Stimulated activated CD8-positive, alpha-beta memory T cell treated with anti-CD3 and anti-CD28 coated beads, Interleukin-15, amount 100 ng/mL, for 4 hours (primary cell): ENCODE data around the gene TEKT4.
"Not testable (repeated sequence)": the region's sequence is repeated elsewhere in the genome, so short reads cannot be mapped to it uniquely, and the experiment has no call there.

ENCODE experiments used
- DNase-seq, 2 donors: peaks; one replicate each; pipeline ENCODE4 v3.0.0-alpha.2; 2020; ENCODE audit warnings: low read depth in 2 of 2

The TEKT4 gene

DNA sequence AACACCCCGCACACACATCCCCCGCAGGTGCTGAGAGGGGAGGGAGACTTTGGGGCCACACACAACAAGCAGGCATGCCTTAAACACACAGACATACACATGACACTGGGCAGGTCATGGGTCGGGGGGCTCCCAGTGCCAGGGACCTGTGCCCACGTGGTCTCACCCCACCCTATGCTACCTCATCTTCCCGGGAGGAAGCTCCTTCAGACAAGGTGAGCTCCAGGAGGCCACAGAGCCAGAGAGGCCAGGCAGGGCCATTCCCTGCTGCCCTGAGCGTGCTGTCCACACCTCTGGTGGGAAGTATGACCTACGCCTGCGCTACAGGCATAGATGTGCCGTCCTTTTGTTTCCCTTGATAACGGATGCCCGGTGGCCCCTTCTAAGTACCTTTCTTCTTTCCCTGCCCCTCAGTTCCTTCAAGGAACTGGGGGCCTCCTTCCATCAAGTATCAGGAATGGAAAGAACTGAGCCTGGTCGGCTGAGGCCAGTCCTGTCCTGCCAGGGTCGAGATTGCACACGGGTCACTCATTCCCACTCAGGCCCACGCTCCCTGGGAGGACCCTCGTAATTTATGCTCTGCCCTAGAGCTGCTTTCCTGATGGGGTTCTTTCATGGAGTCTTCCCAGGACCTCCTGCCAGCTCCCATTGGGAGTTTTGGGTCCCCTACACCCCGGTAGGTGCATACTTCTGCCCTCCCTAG is 4.7 kb downstream of the TEKT4 start:
- no peak for DNase-seq

- DNase-seq = no peak
These were observed 5.3 kb downstream of the TEKT4 start for GRCh38 chr2:94876523-94876863.

DNA sequence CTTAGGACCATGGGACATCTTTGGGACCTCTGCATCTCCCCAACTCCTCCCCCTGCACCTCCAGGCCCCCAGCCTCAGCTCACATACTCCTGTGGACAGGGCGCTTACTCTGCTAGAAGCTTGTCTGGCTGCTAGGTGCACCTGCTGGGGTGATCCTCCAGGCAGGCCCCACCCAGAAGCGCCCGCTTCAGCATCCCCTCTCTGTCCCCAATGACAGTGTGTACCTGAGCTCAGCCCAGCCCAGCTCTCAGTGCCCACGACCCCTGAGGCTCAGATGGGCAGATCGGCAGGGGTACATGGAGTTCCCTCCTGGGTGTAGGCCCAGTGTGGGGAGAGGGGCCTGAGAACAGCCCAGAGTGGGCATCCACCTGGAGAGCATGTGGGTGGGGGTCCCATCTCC is 5.9 kb downstream of the TEKT4 start:
- DNase-seq = no peak

DNA sequence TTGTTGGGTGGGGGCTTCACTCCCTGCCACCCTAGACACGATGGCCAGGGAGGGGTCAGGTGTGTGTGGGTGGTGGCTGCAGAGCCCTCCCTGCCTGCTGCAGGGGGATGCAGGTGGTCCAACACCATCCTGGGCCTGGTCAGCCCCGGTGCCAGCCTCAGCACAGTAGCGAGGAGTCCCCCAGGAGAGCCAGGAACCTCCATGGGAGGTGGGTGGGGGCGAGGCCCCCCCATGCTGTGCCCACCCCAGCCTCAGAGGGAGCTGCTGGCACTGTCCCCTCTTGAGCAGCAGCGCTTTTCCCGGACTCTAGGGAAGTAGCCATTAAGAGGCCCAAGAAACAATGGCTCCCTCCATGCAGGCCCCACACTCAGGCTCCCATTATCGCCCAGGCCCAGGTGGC is 7.3 kb downstream of the TEKT4 start:
- DNase-seq = not testable (repeated sequence)

DNA sequence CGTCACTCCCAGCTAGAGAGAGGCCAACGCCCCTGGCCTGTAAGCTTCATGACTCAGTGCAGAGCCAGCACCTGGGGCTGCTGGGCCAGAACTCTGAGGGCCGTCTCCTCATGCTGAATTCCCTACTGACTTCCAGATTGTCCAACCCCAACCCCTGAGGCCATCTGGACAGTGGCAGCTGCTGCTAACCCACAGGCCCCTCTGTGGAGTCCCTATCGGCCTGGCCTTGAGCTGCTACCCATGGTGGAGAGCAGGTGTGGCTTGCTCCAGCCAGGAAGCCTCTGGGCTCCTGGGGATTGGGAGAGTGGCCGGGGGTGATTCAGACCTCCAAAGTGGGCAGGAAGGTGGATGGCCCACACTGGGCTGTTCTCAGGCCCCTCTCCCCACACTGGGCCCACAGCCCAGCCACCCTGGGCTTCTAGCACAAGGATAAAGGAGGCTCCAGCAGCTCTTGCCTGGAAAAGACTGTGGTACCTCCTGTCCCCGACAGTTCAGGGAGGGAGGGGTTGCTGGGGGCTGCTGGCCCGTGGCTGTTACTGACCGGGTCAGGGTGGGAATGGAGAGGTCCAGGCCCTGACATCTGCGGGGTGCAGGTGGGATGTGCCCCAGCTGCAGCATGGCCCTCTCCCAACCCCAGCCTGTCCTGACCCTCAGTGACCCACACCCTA is 8.2 kb downstream of the TEKT4 start:
- no peak for DNase-seq

GRCh38 chr2:94879982-94880377 is 8.8 kb downstream of the TEKT4 start:
- DNase-seq = no peak

DNA sequence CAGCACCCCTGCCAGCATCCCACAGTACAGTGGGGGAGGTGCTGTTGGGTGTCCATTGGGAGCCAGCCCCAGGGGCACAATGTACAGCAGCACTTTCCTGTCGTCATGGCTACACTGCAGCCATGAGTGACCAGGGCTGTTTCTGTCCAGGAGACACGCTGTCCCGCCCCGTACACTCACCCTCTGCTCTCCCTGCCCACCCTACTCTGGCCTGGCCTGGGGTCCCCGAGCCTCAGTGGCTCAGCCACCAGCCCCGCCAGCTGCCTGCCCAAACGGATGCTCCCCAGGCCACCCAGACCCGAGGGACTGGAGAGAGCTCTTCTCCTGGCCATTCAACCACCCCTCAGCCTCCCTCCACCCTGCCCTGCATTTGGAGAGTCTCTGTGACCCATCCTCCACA is 9.3 kb downstream of the TEKT4 start:
- no peak for DNase-seq

DNA sequence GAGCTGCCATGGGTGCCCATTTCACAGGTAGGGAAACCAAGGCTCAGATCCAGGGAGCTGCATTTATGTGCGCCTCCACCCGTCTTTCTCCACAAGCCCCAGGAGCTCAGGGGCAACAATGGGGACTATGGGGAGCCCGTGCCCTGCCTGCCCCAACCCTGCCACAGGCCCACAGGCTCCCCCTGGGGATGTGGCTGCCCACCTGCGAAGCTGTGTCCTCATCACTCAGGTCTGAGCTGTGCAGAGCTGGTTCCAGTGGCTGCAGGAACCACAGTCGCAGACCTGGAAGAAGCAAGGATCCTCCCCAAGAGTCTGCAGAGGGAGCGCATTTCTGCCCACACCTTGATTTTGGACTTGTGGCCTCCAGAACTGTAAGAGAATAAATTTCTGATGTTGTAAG is 9.8 kb downstream of the TEKT4 start:
- DNase-seq = no peak

- no peak for DNase-seq
These were observed 19.0 kb downstream of the TEKT4 start for GRCh38 chr2:94890234-94890633.

DNA sequence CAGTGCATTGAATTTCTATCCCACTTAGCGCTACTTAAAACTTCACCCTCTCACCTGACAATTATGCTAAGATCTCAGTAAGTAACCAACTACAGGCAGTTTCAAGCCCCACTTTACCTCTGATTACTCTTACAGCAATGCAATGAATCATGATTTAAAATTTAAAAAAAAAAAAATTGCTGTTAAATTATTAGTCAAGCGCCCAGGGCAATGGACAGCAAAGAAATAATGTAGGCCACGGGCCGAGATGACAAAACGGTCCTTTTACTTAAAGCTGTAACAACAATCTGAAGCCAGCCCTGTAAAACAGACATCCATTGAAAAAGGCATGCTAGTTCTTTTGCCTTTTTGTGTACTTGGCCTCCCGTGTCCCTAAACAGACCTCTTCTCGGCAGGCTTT is 24.0 kb downstream of the TEKT4 start:
- not testable (repeated sequence) for DNase-seq

DNA sequence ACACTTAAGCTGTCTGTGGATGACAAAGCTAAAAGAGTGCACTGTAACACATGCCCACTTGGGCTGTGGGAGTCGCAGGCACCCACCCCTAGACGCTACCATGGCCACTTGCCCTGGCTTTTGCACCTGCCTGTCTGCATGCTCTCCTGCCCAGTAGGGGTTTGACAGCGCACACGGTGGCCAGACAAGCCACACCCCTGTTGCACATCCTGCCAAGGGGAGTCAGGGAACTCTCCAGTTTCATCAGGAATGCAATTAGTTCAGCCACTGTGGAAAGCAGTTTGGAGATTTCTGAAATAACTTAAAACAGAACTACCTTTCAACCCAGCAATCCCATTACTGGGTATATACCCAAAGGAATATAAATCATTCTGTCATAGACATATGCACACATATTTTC is 35.7 kb downstream of the TEKT4 start:
- DNase-seq = not testable (repeated sequence)

DNA sequence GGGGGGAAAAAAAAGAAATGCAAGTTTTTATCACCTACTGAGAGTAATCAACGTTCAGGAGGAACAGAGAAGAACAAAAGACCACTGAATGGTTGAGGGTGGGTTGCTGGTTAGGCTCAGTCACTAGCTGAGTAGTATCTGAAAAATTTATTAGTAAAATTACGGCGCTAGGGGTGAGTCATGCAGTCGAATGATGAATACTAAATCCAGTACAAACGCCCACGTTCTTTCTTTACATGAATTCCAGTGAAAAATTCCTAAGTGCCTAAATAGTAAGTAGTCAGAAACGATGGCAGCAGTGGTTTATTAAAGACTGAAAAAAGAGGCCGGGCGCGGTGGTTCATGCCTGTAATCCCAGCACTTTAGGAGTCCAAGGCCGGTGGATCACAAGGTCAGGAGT is 52.0 kb downstream of the TEKT4 start:
- no peak for DNase-seq

DNA sequence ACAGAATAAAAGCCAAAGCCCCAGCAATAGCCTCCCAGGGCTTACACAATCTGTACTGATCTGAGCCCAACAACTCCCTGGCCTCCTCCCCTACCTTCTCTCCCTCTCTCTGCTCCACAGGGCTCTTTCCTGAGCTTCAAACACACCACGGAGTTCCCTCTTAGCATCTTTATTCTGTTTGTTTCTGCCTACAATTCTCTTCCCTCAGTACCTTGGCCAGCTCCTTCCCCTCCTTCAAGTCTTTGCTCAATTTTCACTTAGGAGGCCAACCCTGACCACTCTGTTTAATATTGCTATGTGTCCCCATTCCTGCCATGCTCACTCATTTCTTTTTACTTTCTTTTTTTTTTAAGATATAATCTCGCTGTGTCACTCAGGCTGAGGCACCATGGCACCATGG is 53.8 kb downstream of the TEKT4 start:
- DNase-seq = not testable (repeated sequence)
